Neuronal stem cell (in vitro differentiated cells): Measurements from ENCODE around the gene SNX2.

ENCODE experiments used
- DNase-seq: peaks from one replicate; pipeline ENCODE4 v3.0.0-alpha.2; 2013; ENCODE audit warnings: low spot score
- H2AFZ ChIP-seq: one replicate; pipeline ENCODE4 v1.6.1; 2013; ENCODE audit warnings: mild to moderate bottlenecking, low read length, inconsistent platforms
- H2AK5ac ChIP-seq: 2 replicates; pipeline ENCODE4 v1.6.1; 2013; ENCODE audit warnings: low read depth, mild to moderate bottlenecking, inconsistent platforms, low read length, moderate library complexity, mixed read lengths
- H2BK120ac ChIP-seq: 2 replicates; pipeline ENCODE4 v1.6.1; 2013; ENCODE audit warnings: low read depth, mild to moderate bottlenecking, inconsistent platforms, low read length, moderate library complexity, mixed read lengths
- H2BK12ac ChIP-seq: one replicate; pipeline ENCODE4 v1.6.1; 2013; ENCODE audit warnings: low read length, inconsistent platforms
- H2BK15ac ChIP-seq: 2 replicates; pipeline ENCODE4 v1.6.1; 2013; ENCODE audit warnings: mild to moderate bottlenecking, low read length, inconsistent platforms, mixed read lengths
- H2BK5ac ChIP-seq: one replicate; pipeline ENCODE4 v1.6.1; 2013; ENCODE audit warnings: inconsistent platforms, mild to moderate bottlenecking, low read length, moderate library complexity
- H3K14ac ChIP-seq: one replicate; pipeline ENCODE4 v1.6.1; 2013; ENCODE audit warnings: low read length, inconsistent platforms
- H3K18ac ChIP-seq: 2 replicates; pipeline ENCODE4 v1.6.1; 2013; ENCODE audit warnings: low read length, inconsistent platforms
- H3K23ac ChIP-seq: 2 replicates; pipeline ENCODE4 v1.6.1; 2013; ENCODE audit warnings: low read depth, mild to moderate bottlenecking, mixed read lengths, low read length, inconsistent platforms; ENCODE audit not compliant: poor library complexity
- H3K27ac ChIP-seq: replicated peaks from 3 replicates; pipeline ENCODE4 v1.5.1; 2013; ENCODE audit warnings: low read length, inconsistent platforms
- H3K27me3 ChIP-seq, 3 experiments: 2 replicates each; pipeline ENCODE4 v1.6.1; 2013; ENCODE audit warnings: low read length in 3 of 3, mild to moderate bottlenecking in 2 of 3, inconsistent platforms in 1 of 3, low read depth in 1 of 3, mixed read lengths in 1 of 3, moderate library complexity in 1 of 3; ENCODE audit not compliant: control insufficient read depth in 3 of 3, insufficient read depth in 3 of 3
- H3K36me3 ChIP-seq, 2 donors: replicated peaks in 1 of 2; 2 replicates each; pipeline ENCODE4 v1.6.1; 2013; ENCODE audit warnings: low read length in 2 of 2; ENCODE audit not compliant: control insufficient read depth in 2 of 2, insufficient read depth in 2 of 2
- H3K4ac ChIP-seq: 2 replicates; pipeline ENCODE4 v1.6.1; 2013; ENCODE audit warnings: inconsistent platforms, mild to moderate bottlenecking, low read length, moderate library complexity
- H3K4me1 ChIP-seq, 2 donors: 1 replicate in 1 of 2; 2 replicates in 1 of 2; pipeline ENCODE4 v1.6.1; 2013; ENCODE audit warnings: low read length in 2 of 2, low read depth in 1 of 2; ENCODE audit not compliant: control insufficient read depth in 2 of 2, insufficient read depth in 1 of 2
- H3K4me2 ChIP-seq: one replicate; pipeline ENCODE4 v1.6.1; 2013; ENCODE audit warnings: mild to moderate bottlenecking, low read length, inconsistent platforms; ENCODE audit not compliant: insufficient read depth, poor library complexity, severe bottlenecking
- H3K4me3 ChIP-seq, 2 donors: 2 replicates each; pipeline ENCODE4 v1.5.1; 2013; ENCODE audit warnings: low read length in 2 of 2, mild to moderate bottlenecking in 2 of 2, inconsistent platforms in 1 of 2, moderate library complexity in 1 of 2
- H3K79me1 ChIP-seq: one replicate; pipeline ENCODE4 v1.6.1; 2013; ENCODE audit warnings: low read depth, mild to moderate bottlenecking, inconsistent platforms, low read length, moderate library complexity
- H3K9ac ChIP-seq: one replicate; pipeline ENCODE4 v1.6.1; 2013; ENCODE audit warnings: mild to moderate bottlenecking, low read depth, low read length, inconsistent platforms; ENCODE audit not compliant: poor library complexity
- H3K9me3 ChIP-seq, 2 donors: replicated peaks in 1 of 2; 2 replicates each; pipeline versions ENCODE3 to v1.6.1; 2013; ENCODE audit warnings: low read length in 2 of 2, mild to moderate bottlenecking in 2 of 2, inconsistent platforms in 1 of 2, low read depth in 1 of 2, mixed read lengths in 1 of 2, moderate library complexity in 1 of 2; ENCODE audit not compliant: control insufficient read depth in 2 of 2, insufficient read depth in 1 of 2
- H4K8ac ChIP-seq: one replicate; pipeline ENCODE4 v1.6.1; 2013; ENCODE audit warnings: low read depth, mild to moderate bottlenecking, inconsistent platforms, low read length, moderate library complexity
- H4K91ac ChIP-seq: one replicate; pipeline ENCODE4 v1.6.1; 2013; ENCODE audit warnings: low read length, low read depth, mild to moderate bottlenecking, inconsistent platforms; ENCODE audit not compliant: poor library complexity
- WGBS, 2 donors: extraction: QIAGEN DNeasy Blood & Tissue Kit; methylation state at CpG; one replicate each; pipeline ENCODE4 v1.1.7; 2013; ENCODE audit warnings: missing lambda C conversion rate in 2 of 2, mixed read lengths in 1 of 2; ENCODE audit not compliant: insufficient read length in 2 of 2, insufficient replicate concordance in 1 of 2; ENCODE audit errors: extremely low coverage in 2 of 2; 5-methylcytosine and 5-hydroxymethylcytosine counted together

Gene SNX2

GRCh38 chr5:122863721-122864120, 88.8 kb downstream of the SNX2 start:
- WGBS, 2 donors, result no CpG with 5 or more reads among the region's 4 CpGs

GRCh38 chr5:122864400-122864799, 89.5 kb downstream of the SNX2 start:
- Histone ChIP-seq H3K27ac (no peak overlapping the region), H3K9me3 (peaks cover 1 to 4% of the 10 kb centered on the region in 2 donors), H4K91ac (no peak overlapping the region), H3K18ac (no peak overlapping the region), H2BK5ac (no peak overlapping the region), H3K79me1 (no peaks in the 10 kb centered on the region), H3K4me3 (no peak overlapping the region), H2AK5ac (no peak overlapping the region), H2BK15ac (no peak overlapping the region), H3K14ac (no peak overlapping the region), H3K4me2 (no peak overlapping the region), H3K4ac (no peak overlapping the region), H2AFZ (no peak overlapping the region), H3K4me1 (peaks cover 0 to 3% of the 10 kb centered on the region in 2 donors), H3K23ac (no peak overlapping the region), H2BK120ac (no peak overlapping the region), H3K9ac (no peak overlapping the region), H3K36me3 (peaks cover 0 to 4% of the 10 kb centered on the region in 2 donors), H2BK12ac (no peak overlapping the region), H3K27me3 (no peaks in the 10 kb centered on the region), H4K8ac (no peak overlapping the region)
- WGBS, 2 donors, result no CpG with 5 or more reads among the region's 6 CpGs
- no peak for DNase-seq

More at GRCh38 chr5:122863721-122864120, 88.8 kb downstream of the SNX2 start:
- Histone ChIP-seq H3K4me3 (no peak overlapping the region), H2AFZ (no peak overlapping the region), H2BK12ac (no peak overlapping the region), H3K79me1 (no peaks in the 10 kb centered on the region), H3K18ac (no peak overlapping the region), H2BK120ac (no peak overlapping the region), H2AK5ac (no peak overlapping the region), H4K91ac (no peak overlapping the region), H3K4ac (no peak overlapping the region), H4K8ac (no peak overlapping the region), H2BK5ac (no peak overlapping the region), H3K36me3 (peaks cover 0 to 4% of the 10 kb centered on the region in 2 donors), H3K14ac (no peak overlapping the region), H3K27me3 (no peaks in the 10 kb centered on the region), H2BK15ac (no peak overlapping the region), H3K9ac (no peak overlapping the region), H3K23ac (no peak overlapping the region), H3K4me1 (peaks cover 0 to 3% of the 10 kb centered on the region in 2 donors), H3K27ac (no peak overlapping the region), H3K4me2 (no peak overlapping the region), H3K9me3 (peaks cover 1 to 4% of the 10 kb centered on the region in 2 donors)
- DNase-seq, result no peak

- no peak overlapping the region for H3K18ac ChIP-seq
- H4K8ac ChIP-seq, result no peak overlapping the region
- no peak overlapping the region for H2AK5ac ChIP-seq
- H2AFZ ChIP-seq, result no peak overlapping the region
- H3K4me1 ChIP-seq, result peaks cover 0 to 3% of the 10 kb centered on the region in 2 donors
- no peak overlapping the region for H2BK5ac ChIP-seq
- no peak overlapping the region for H3K4me3 ChIP-seq
- no peak overlapping the region for H2BK15ac ChIP-seq
- no peak overlapping the region for H3K4me2 ChIP-seq
- H3K9me3 ChIP-seq, result peaks cover 1 to 4% of the 10 kb centered on the region in 2 donors
- no peak overlapping the region for H3K4ac ChIP-seq
- no peak overlapping the region for H3K23ac ChIP-seq
- peaks cover 0 to 4% of the 10 kb centered on the region in 2 donors for H3K36me3 ChIP-seq
- no CpG with 5 or more reads among the region's 1 CpG for WGBS, 2 donors
- H3K79me1 ChIP-seq, result no peaks in the 10 kb centered on the region
- no peak overlapping the region for H3K9ac ChIP-seq
- H2BK12ac ChIP-seq, result no peak overlapping the region
- H3K27me3 ChIP-seq, result no peaks in the 10 kb centered on the region
- no peak overlapping the region for H4K91ac ChIP-seq
- H3K14ac ChIP-seq, result no peak overlapping the region
- DNase-seq, result no peak
- H3K27ac ChIP-seq, result no peak overlapping the region
- H2BK120ac ChIP-seq, result no peak overlapping the region
Measured at GRCh38 chr5:122864842-122865241, 90.0 kb downstream of the SNX2 start.

- no peak for DNase-seq
- no peak overlapping the region for H3K27ac ChIP-seq
- no peaks in the 10 kb centered on the region for H3K4me1 ChIP-seq
Measured at GRCh38 chr5:122870219-122870856, 95.5 kb downstream of the SNX2 start.

More at GRCh38 chr5:122870219-122870856, 95.5 kb downstream of the SNX2 start:
- Histone ChIP-seq H3K14ac (no peak overlapping the region), H4K8ac (no peak overlapping the region), H2BK15ac (no peak overlapping the region), H3K79me1 (no peaks in the 10 kb centered on the region), H3K9ac (no peak overlapping the region), H4K91ac (no peak overlapping the region), H3K36me3 (peaks cover 0 to 4% of the 10 kb centered on the region in 2 donors), H3K23ac (no peak overlapping the region), H3K4me2 (no peak overlapping the region), H2AK5ac (no peak overlapping the region), H2BK120ac (no peak overlapping the region), H3K27me3 (no peaks in the 10 kb centered on the region), H3K4me3 (no peak overlapping the region), H3K18ac (no peak overlapping the region), H2AFZ (no peak overlapping the region), H2BK12ac (no peak overlapping the region), H3K9me3 (peaks cover 1 to 4% of the 10 kb centered on the region in 2 donors), H2BK5ac (no peak overlapping the region), H3K4ac (no peak overlapping the region)
- 100% methylated on average over 2 to 3 of the region's 7 CpGs for WGBS, 2 donors
